ENCODE data around the gene AFG3L2. TPM values are rescaled to one million over a fixed set of nuclear protein-coding genes. Genes with fewer than 3 reads are reported as not detected.
A peak's percentile ranks its signal among the peaks of the same experiment; 100 is the strongest.

Gene AFG3L2
- total RNA-seq, 1 experiment from 2014 or later, result 73.5 TPM

DNA sequence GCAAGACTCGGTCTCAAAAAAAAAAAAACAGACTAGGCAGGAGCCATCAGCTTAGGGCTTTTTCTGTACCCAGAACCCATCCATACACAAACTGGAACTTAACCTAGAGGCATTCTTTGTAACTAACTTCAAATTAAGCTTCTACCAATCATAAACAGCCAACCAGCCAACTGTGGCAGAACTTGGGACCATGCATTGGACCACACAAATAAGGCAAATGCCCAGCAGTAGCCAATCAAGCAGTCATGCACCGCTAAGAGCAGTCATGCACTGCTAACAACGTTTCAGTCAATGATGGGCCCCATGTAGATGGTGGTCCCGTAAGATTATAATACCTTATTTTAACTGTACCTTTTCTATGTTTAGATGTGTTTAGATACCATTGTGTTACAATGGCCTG is 46.3 kb downstream of the AFG3L2 start:
- Histone ChIP-seq H2AFZ (ENCODE audit: low read length) (no peak overlapping the region), H3K4ac (ENCODE audit: low read depth, low read length) (no peak overlapping the region), H3K14ac (ENCODE audit: insufficient read depth, low read length) (no peak overlapping the region), H2AK5ac (ENCODE audit: insufficient read length, low read length) (no peak overlapping the region), H3K56ac (ENCODE audit: insufficient read length, low read depth, low read length) (no peak overlapping the region), H3K23ac (ENCODE audit: insufficient read length, low read depth, low read length) (no peak overlapping the region), H2BK12ac (ENCODE audit: insufficient read length, low read depth, low read length) (no peak overlapping the region), H4K20me1 (ENCODE audit: control insufficient read depth, insufficient read depth, insufficient read length) (no peaks in the 10 kb centered on the region), H3K9me3 (ENCODE audit: control insufficient read depth, low read depth, low read length) (no peaks in the 10 kb centered on the region), H2BK5ac (ENCODE audit: insufficient read length, low read length) (no peak overlapping the region), H3K79me2 (ENCODE audit: insufficient read depth, low read length) (no peaks in the 10 kb centered on the region), H3K27me3 (ENCODE audit: insufficient read depth, low read length) (no peaks in the 10 kb centered on the region), H3K4me1 (ENCODE audit: insufficient read depth, low read length) (peaks cover 20% of the 10 kb centered on the region; the same call in 1 of the 2 replicates), H3T11ph (ENCODE audit: low read length) (no peak overlapping the region), H3K27ac (ENCODE audit: insufficient read length, low read depth, low read length) (no peak overlapping the region), H3K18ac (ENCODE audit: insufficient read length, low read depth, low read length) (no peak overlapping the region), H4K8ac (replicated peaks; ENCODE audit: insufficient read length, low read depth, low read length) (no peak overlapping the region), H2BK20ac (ENCODE audit: low read depth, low read length, poor library complexity, severe bottlenecking) (no peak overlapping the region), H3K79me1 (ENCODE audit: insufficient read depth, low read depth, low read length, poor library complexity, severe bottlenecking) (no peaks in the 10 kb centered on the region), H3K23me2 (ENCODE audit: insufficient read length, low read depth, low read length, poor library complexity, severe bottlenecking) (no peaks in the 10 kb centered on the region), H2BK120ac (ENCODE audit: low read depth, low read length, poor library complexity, severe bottlenecking) (no peak overlapping the region), H4K5ac (ENCODE audit: insufficient read length, low read depth, low read length) (no peak overlapping the region), H2BK15ac (ENCODE audit: low read depth, low read length) (no peak overlapping the region), H3K4me2 (ENCODE audit: insufficient read depth, insufficient read length, low read length) (no peak overlapping the region), H3K9ac (ENCODE audit: extremely low read depth, insufficient read length, low read length) (no peak overlapping the region), H4K91ac (ENCODE audit: insufficient read length, low read depth, low read length) (no peak overlapping the region)
- WGBS (ENCODE audit: extremely low coverage, insufficient read length, low lambda C conversion rate), result no CpG with 5 or more reads among the region's 4 CpGs
- Mint-ChIP-seq H3K27me3 (ENCODE audit: low read depth) (no peaks in the 10 kb centered on the region), H3K36me3 (ENCODE audit: insufficient read depth in 1 of 3, low read depth in 3 of 3) (peaks cover 22 to 52% (median 32%) of the 10 kb centered on the region in 3 experiments; a peak in 6 of 7 replicates), H3K27ac (0 out of 7 replicates have a peak overlapping the region, but pooled peaks of 1 of the 3 experiments have one; percentile 55), H3K9me3 (no peaks in the 10 kb centered on the region; a peak in 1 of 5 replicates), H3K4me3 (no peak overlapping the region), H3K4me1 (peaks cover 33% of the 10 kb centered on the region in 2 experiments)
- TF ChIP-seq, protein P1, sequence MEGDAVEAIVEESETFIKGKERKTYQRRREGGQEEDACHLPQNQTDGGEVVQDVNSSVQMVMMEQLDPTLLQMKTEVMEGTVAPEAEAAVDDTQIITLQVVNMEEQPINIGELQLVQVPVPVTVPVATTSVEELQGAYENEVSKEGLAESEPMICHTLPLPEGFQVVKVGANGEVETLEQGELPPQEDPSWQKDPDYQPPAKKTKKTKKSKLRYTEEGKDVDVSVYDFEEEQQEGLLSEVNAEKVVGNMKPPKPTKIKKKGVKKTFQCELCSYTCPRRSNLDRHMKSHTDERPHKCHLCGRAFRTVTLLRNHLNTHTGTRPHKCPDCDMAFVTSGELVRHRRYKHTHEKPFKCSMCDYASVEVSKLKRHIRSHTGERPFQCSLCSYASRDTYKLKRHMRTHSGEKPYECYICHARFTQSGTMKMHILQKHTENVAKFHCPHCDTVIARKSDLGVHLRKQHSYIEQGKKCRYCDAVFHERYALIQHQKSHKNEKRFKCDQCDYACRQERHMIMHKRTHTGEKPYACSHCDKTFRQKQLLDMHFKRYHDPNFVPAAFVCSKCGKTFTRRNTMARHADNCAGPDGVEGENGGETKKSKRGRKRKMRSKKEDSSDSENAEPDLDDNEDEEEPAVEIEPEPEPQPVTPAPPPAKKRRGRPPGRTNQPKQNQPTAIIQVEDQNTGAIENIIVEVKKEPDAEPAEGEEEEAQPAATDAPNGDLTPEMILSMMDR (conservative IDR thresholded peaks at IDR 0.05), result no peak
- DNase-seq, result no peak
